ENCODE measurements around the gene KLK15.
A peak's percentile ranks its signal among the peaks of the same experiment; 100 is the strongest.
"Not testable (repeated sequence)": the region's sequence is repeated elsewhere in the genome, so short reads cannot be mapped to it uniquely, and the experiment has no call there.

Gene KLK15

GRCh38 chr19:50795664-50796073 is 37.7 kb downstream of the KLK15 start:
- Mint-ChIP-seq H3K4me3 (no peak overlapping the region), H3K27me3 (no peaks in the 10 kb centered on the region), H3K4me1 (no peaks in the 10 kb centered on the region), H3K27ac (ENCODE audit: low read depth) (no peak overlapping the region), H3K36me3 (ENCODE audit: insufficient read depth) (peaks cover 21% of the 10 kb centered on the region), H3K9me3 (no peaks in the 10 kb centered on the region)
- no peak for DNase-seq (ENCODE audit: low spot score in 2 of 2)
- no peak for ATAC-seq (replicated peaks; ENCODE audit: extremely low read depth, poor library complexity, severe bottlenecking)

GRCh38 chr19:50794876-50795663 is 38.3 kb downstream of the KLK15 start:
- Mint-ChIP-seq H3K36me3 (ENCODE audit: insufficient read depth) (peaks cover 21% of the 10 kb centered on the region), H3K27ac (ENCODE audit: low read depth) (no peak overlapping the region), H3K27me3 (no peaks in the 10 kb centered on the region), H3K4me3 (no peak overlapping the region), H3K4me1 (no peaks in the 10 kb centered on the region), H3K9me3 (no peaks in the 10 kb centered on the region)
- DNase-seq (ENCODE audit: low spot score in 2 of 2): no peak
- no peak for ATAC-seq (replicated peaks; ENCODE audit: extremely low read depth, poor library complexity, severe bottlenecking)

- Mint-ChIP-seq H3K27ac (ENCODE audit: low read depth) (no peak overlapping the region), H3K27me3 (no peaks in the 10 kb centered on the region), H3K9me3 (no peaks in the 10 kb centered on the region), H3K4me3 (no peak overlapping the region), H3K36me3 (ENCODE audit: insufficient read depth) (peaks cover 17% of the 10 kb centered on the region), H3K4me1 (no peaks in the 10 kb centered on the region)
- no peak for ATAC-seq (replicated peaks; ENCODE audit: extremely low read depth, poor library complexity, severe bottlenecking)
- no peak for DNase-seq (ENCODE audit: low spot score in 2 of 2)
Observed at GRCh38 chr19:50794074-50794875, 39.1 kb downstream of the KLK15 start.

- H3K4me3 Mint-ChIP-seq: no peak overlapping the region
- H3K9me3 Mint-ChIP-seq: no peaks in the 10 kb centered on the region
- no peaks in the 10 kb centered on the region for H3K27me3 Mint-ChIP-seq
- H3K4me1 Mint-ChIP-seq: no peaks in the 10 kb centered on the region
- H3K27ac Mint-ChIP-seq (ENCODE audit: low read depth): no peak overlapping the region
- DNase-seq (ENCODE audit: low spot score in 2 of 2) (no peak), ATAC-seq (replicated peaks; ENCODE audit: extremely low read depth, poor library complexity, severe bottlenecking) (no peak)
- H3K36me3 Mint-ChIP-seq (ENCODE audit: insufficient read depth): peaks cover 16% of the 10 kb centered on the region
Observed at GRCh38 chr19:50793558-50794065, 39.8 kb downstream of the KLK15 start.

- DNase-seq (ENCODE audit: low spot score in 2 of 2) (no peak), ATAC-seq (replicated peaks; ENCODE audit: extremely low read depth, poor library complexity, severe bottlenecking) (no peak)
- Mint-ChIP-seq H3K27me3 (no peaks in the 10 kb centered on the region), H3K4me1 (no peaks in the 10 kb centered on the region), H3K36me3 (ENCODE audit: insufficient read depth) (peaks cover 13% of the 10 kb centered on the region), H3K4me3 (no peak overlapping the region), H3K9me3 (no peaks in the 10 kb centered on the region), H3K27ac (ENCODE audit: low read depth) (no peak overlapping the region)
Observed at GRCh38 chr19:50792272-50793250, 40.8 kb downstream of the KLK15 start.

- DNase-seq (ENCODE audit: low spot score in 2 of 2) (no peak), ATAC-seq (replicated peaks; ENCODE audit: extremely low read depth, poor library complexity, severe bottlenecking) (no peak)
- Mint-ChIP-seq H3K27ac (ENCODE audit: low read depth) (no peak overlapping the region), H3K36me3 (ENCODE audit: insufficient read depth) (peaks cover 11% of the 10 kb centered on the region), H3K9me3 (no peaks in the 10 kb centered on the region), H3K27me3 (no peaks in the 10 kb centered on the region), H3K4me3 (no peak overlapping the region), H3K4me1 (no peaks in the 10 kb centered on the region)
Observed at GRCh38 chr19:50791594-50792271, 41.6 kb downstream of the KLK15 start.

GRCh38 chr19:50790922-50791467 is 42.4 kb downstream of the KLK15 start:
- Mint-ChIP-seq H3K36me3 (ENCODE audit: insufficient read depth) (peaks cover 6% of the 10 kb centered on the region), H3K9me3 (no peaks in the 10 kb centered on the region), H3K27me3 (no peaks in the 10 kb centered on the region), H3K27ac (ENCODE audit: low read depth) (no peak overlapping the region), H3K4me1 (no peaks in the 10 kb centered on the region), H3K4me3 (no peak overlapping the region)
- DNase-seq (ENCODE audit: low spot score in 2 of 2) (no peak), ATAC-seq (replicated peaks; ENCODE audit: extremely low read depth, poor library complexity, severe bottlenecking) (no peak)

- DNase-seq (ENCODE audit: low spot score in 2 of 2) (no peak), ATAC-seq (replicated peaks; ENCODE audit: extremely low read depth, poor library complexity, severe bottlenecking) (no peak)
- no peaks in the 10 kb centered on the region for H3K9me3 Mint-ChIP-seq
- no peaks in the 10 kb centered on the region for H3K4me1 Mint-ChIP-seq
- no peak within 1 kb of the TSS for H3K4me3 Mint-ChIP-seq
- no peaks in the 10 kb centered on the region for H3K27me3 Mint-ChIP-seq
- peak within 1 kb of the TSS; percentile 61 for H3K27ac Mint-ChIP-seq (ENCODE audit: low read depth)
- peaks cover 5% of the 10 kb centered on the region for H3K36me3 Mint-ChIP-seq (ENCODE audit: insufficient read depth)
Observed at GRCh38 chr19:50790396-50790795, 43.0 kb downstream of the KLK15 start, which contains the start of gene ACP4. TSS of gene ACP4 (plus strand) at chr19:50790415. CDS start at chr19:50790415, 0 bp downstream.

- DNase-seq (ENCODE audit: low spot score in 2 of 2) (no peak), ATAC-seq (replicated peaks; ENCODE audit: extremely low read depth, poor library complexity, severe bottlenecking) (no peak)
- Mint-ChIP-seq H3K9me3 (no peaks in the 10 kb centered on the region), H3K27ac (ENCODE audit: low read depth) (peak overlapping the region; percentile 76), H3K4me3 (no peak overlapping the region), H3K27me3 (peaks cover 27% of the 10 kb centered on the region), H3K36me3 (ENCODE audit: insufficient read depth) (no peaks in the 10 kb centered on the region), H3K4me1 (no peaks in the 10 kb centered on the region)
Observed at GRCh38 chr19:50785329-50785728, 48.0 kb downstream of the KLK15 start.

GRCh38 chr19:50784710-50785109 is 48.7 kb downstream of the KLK15 start:
- no peaks in the 10 kb centered on the region for H3K36me3 Mint-ChIP-seq (ENCODE audit: insufficient read depth)
- H3K27me3 Mint-ChIP-seq: peaks cover 34% of the 10 kb centered on the region

GRCh38 chr19:50783848-50784152 is 49.6 kb downstream of the KLK15 start:
- not testable (repeated sequence) for H3K9me3 Mint-ChIP-seq; H3K4me1 Mint-ChIP-seq; DNase-seq (ENCODE audit: low spot score in 2 of 2); H3K36me3 Mint-ChIP-seq (ENCODE audit: insufficient read depth); H3K4me3 Mint-ChIP-seq; ATAC-seq (replicated peaks; ENCODE audit: extremely low read depth, poor library complexity, severe bottlenecking)
- Mint-ChIP-seq H3K27me3 (peaks cover 43% of the 10 kb centered on the region), H3K27ac (ENCODE audit: low read depth) (peak overlapping the region; percentile 19)

More at GRCh38 chr19:50784710-50785109, 48.7 kb downstream of the KLK15 start:
- Mint-ChIP-seq H3K9me3 (no peaks in the 10 kb centered on the region), H3K27ac (ENCODE audit: low read depth) (no peak overlapping the region), H3K4me3 (no peak overlapping the region), H3K4me1 (no peaks in the 10 kb centered on the region)
- DNase-seq (ENCODE audit: low spot score in 2 of 2): no peak
- ATAC-seq (replicated peaks; ENCODE audit: extremely low read depth, poor library complexity, severe bottlenecking): no peak

Measured in central memory CD8-positive, alpha-beta T cell (primary cell).